T-cell (primary cell): ENCODE results near the gene SSRP1. TPM values are rescaled to one million over a fixed set of nuclear protein-coding genes. Genes with fewer than 3 reads are reported as not detected.
"Not testable (repeated sequence)": the region's sequence is repeated elsewhere in the genome, so short reads cannot be mapped to it uniquely, and the experiment has no call there.

Experiments used
- ATAC-seq, 4 experiments: fragments of 200-7000 bp in 3 of 4; fragments of 150-1000 bp in 1 of 4; cut with Tn5 transposase; replicated peaks in 1 of 4; 1 replicate in 3 of 4; 2 replicates in 1 of 4; pipeline ENCODE4 v1.10.0; 2021; ENCODE audit warnings: moderate library complexity in 3 of 4, mild to moderate bottlenecking in 2 of 4, moderate number of reproducible peaks in 1 of 4
- CTCF ChIA-PET, 2 donors: fragments of 300-600 bp; sonication (Branson Sonifier 250); formaldehyde crosslinking; loops; one replicate each; lab custom pipeline; 2022; ENCODE audit warnings: antibody characterized with exemption in 2 of 2; lab: Charles Lee
- POLR2A ChIA-PET, 2 donors: fragments of 300-600 bp; sonication (Branson Sonifier 250); formaldehyde crosslinking; loops; one replicate each; lab custom pipeline; 2022; ENCODE audit warnings: antibody characterized with exemption in 2 of 2; lab: Charles Lee
- DNase-seq, 35 experiments: peaks; one replicate each; pipeline versions ENCODE4 v3.0.0 to v3.0.0-alpha.2; 2013 to 2023
- H3K27ac ChIP-seq: one replicate; pipeline ENCODE4 v1.5.1; 2013; ENCODE audit warnings: low read length
- H3K27me3 ChIP-seq, 2 experiments: replicated peaks in 1 of 2; 1 replicate in 1 of 2; 2 replicates in 1 of 2; pipeline versions ENCODE4 v1.6.1 to v1.7.0; 2013; ENCODE audit warnings: low read length in 1 of 2, mixed read lengths in 1 of 2; ENCODE audit not compliant: control insufficient read depth in 2 of 2, insufficient read depth in 2 of 2; ENCODE audit errors: extremely low read depth in 1 of 2
- H3K36me3 ChIP-seq, 2 donors: 1 replicate in 1 of 2; 2 replicates in 1 of 2; pipeline versions ENCODE4 v1.6.1 to v1.7.0; 2013; ENCODE audit warnings: low read length in 1 of 2; ENCODE audit not compliant: control insufficient read depth in 2 of 2, insufficient read depth in 1 of 2; ENCODE audit errors: extremely low read depth in 1 of 2
- H3K4me1 ChIP-seq, 2 experiments: 1 replicate in 1 of 2; 2 replicates in 1 of 2; pipeline versions ENCODE4 v1.6.1 to v1.7.0; 2013; ENCODE audit warnings: low read length in 2 of 2, mixed read lengths in 1 of 2; ENCODE audit not compliant: insufficient read depth in 2 of 2, control insufficient read depth in 1 of 2; ENCODE audit errors: extremely low read depth in 1 of 2
- H3K4me3 ChIP-seq, 2 donors: 1 replicate in 1 of 2; 2 replicates in 1 of 2; pipeline versions ENCODE4 v1.5.1 to v1.7.0; 2013; ENCODE audit warnings: mild to moderate bottlenecking in 2 of 2, low read length in 1 of 2, moderate library complexity in 1 of 2; ENCODE audit not compliant: control insufficient read depth in 1 of 2; ENCODE audit errors: extremely low read depth in 1 of 2
- H3K9me3 ChIP-seq: 2 replicates; pipeline ENCODE4 v1.7.0; 2013
- H3K27ac Mint-ChIP-seq, 2 donors: one replicate each; pipeline ENCODE4 v1.8.0; 2020 to 2021; ENCODE audit warnings: mild to moderate bottlenecking in 2 of 2, mixed read lengths in 2 of 2
- H3K27me3 Mint-ChIP-seq, 2 donors: one replicate each; pipeline ENCODE4 v1.8.0; 2021 to 2022; ENCODE audit warnings: mixed read lengths in 2 of 2
- H3K36me3 Mint-ChIP-seq: one replicate; pipeline ENCODE4 v1.8.0; 2021; ENCODE audit warnings: mixed read lengths
- H3K4me1 Mint-ChIP-seq, 3 donors: one replicate each; pipeline ENCODE4 v1.8.0; 2020 to 2022; ENCODE audit warnings: mixed read lengths in 3 of 3, mild to moderate bottlenecking in 1 of 3
- H3K4me3 Mint-ChIP-seq, 3 donors: one replicate each; pipeline ENCODE4 v1.8.0; 2020 to 2022; ENCODE audit warnings: mild to moderate bottlenecking in 3 of 3, mixed read lengths in 3 of 3, moderate library complexity in 3 of 3
- H3K9me3 Mint-ChIP-seq, 3 donors: one replicate each; pipeline ENCODE4 v1.8.0; 2020 to 2022; ENCODE audit warnings: mixed read lengths in 3 of 3
- WGBS: methylation state at CpG from one replicate; pipeline ENCODE4 v1.1.5; 2013; ENCODE audit warnings: missing lambda C conversion rate; ENCODE audit not compliant: insufficient coverage; 5-methylcytosine and 5-hydroxymethylcytosine counted together
- total RNA-seq, 35 experiments: library from RNA in 6 of 35; stranded (reverse) in 6 of 35; fragments of 120-200 nt in 1 of 35; gene quantifications; one replicate each; pipeline versions ENCODE4 v1.2.1 to v1.2.4 and lab custom pipeline; 2013 to 2026

SSRP1 gene
- total RNA-seq, 5 donors from 2014 or later (not counting 1 experiment from before 2014, with no cell fraction given) = 50.2 to 78.1 (median 75.7) TPM

DNA sequence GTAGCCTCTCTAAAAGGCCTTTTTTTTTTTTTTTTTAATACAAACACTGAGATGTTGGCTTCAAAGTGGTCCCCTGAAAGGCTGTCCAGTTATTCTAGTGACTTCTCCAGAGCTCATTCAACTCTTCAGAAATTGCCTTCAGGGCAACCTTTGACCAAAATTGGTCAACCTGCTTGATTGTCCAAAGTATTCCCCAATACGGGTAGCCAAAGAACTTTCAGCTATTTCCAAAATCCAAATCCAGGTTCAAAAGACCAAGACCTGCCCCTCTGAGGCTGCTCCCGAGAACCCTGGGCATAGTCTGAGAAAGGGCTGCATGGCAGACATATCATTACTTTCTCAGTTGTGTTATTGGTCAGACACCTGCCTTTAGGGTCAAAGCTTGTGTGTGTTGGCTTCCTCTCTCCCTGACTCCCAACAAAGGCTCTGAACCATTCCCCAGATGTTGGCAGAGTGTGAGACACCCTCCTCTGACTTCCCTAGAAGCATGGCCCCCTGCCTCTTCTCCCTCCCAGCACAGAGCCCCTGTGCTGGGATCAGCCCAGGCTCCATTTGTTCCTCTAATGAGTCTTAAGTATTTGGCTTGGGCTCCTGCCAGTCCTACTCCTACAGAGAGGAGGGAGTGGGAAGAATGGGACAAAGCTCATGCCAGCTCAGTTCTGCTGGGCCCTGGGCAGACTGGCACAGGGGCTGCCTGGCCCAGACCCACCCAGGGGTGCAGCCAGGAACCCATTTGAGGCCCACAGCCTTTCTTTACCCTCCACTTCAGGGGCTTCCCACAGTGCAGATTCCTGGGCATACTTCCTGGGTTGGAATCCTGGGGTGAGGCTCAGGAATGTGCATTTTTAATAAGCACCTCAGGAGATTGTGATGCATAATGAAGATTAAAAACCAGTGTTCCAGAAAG, 41.2 kb downstream of the SSRP1 start:
- no peak for ATAC-seq
- no peaks in the 10 kb centered on the region for H3K4me1 ChIP-seq

DNA sequence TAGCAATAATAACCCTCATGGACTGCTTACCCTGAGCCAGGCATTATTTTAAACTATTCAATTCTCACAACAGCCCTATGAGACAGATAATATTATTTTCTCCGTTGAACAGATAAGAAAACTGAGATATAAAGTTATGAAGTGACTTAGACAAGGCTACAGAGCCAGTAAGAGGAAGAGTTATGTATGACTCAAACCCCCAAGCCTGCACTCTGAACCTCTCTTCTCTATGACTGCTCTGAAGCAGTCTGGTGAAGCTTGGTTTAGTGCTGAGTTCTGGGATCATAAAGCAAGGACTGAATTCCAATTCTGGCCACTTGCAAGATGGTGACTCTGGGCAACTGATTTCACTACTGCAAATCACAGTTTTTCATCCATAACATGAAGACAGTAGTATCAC, 45.4 kb downstream of the SSRP1 start:
- Mint-ChIP-seq H3K9me3 (no peaks in the 10 kb centered on the region), H3K4me3 (no peak overlapping the region), H3K27me3 (peaks cover 5 to 14% of the 10 kb centered on the region in 2 donors), H3K36me3 (no peaks in the 10 kb centered on the region), H3K4me1 (no peaks in the 10 kb centered on the region), H3K27ac (no peak overlapping the region)
- Histone ChIP-seq H3K9me3 (no peaks in the 10 kb centered on the region), H3K4me3 (no peak overlapping the region), H3K4me1 (no peaks in the 10 kb centered on the region), H3K36me3 (no peaks in the 10 kb centered on the region), H3K27me3 (peaks cover 0 to 13% of the 10 kb centered on the region in 2 experiments), H3K27ac (no peak overlapping the region)
- ChIA-PET POLR2A (no interaction called here), CTCF (no interaction called here)
- ATAC-seq = no peak
- no CpG with 5 or more reads among the region's 1 CpG for WGBS
- DNase-seq = no peak

More for the DNA sequence above, 41.2 kb downstream of the SSRP1 start:
- Mint-ChIP-seq H3K9me3 (peaks cover 0 to 20% (median 7%) of the 10 kb centered on the region in 3 donors), H3K4me1 (no peaks in the 10 kb centered on the region), H3K27ac (no peak overlapping the region), H3K36me3 (peaks cover 24% of the 10 kb centered on the region), H3K4me3 (no peak overlapping the region), H3K27me3 (peaks cover 0 to 4% of the 10 kb centered on the region in 2 donors)
- WGBS = no CpG with 5 or more reads among the region's 2 CpGs
- ChIA-PET CTCF (no interaction called here), POLR2A (no interaction called here)
- Histone ChIP-seq H3K27ac (no peak overlapping the region), H3K27me3 (peaks cover 0 to 5% of the 10 kb centered on the region in 2 experiments), H3K36me3 (peaks cover 3 to 4% of the 10 kb centered on the region in 2 donors), H3K9me3 (no peaks in the 10 kb centered on the region), H3K4me3 (no peak overlapping the region)
- no peak for DNase-seq

- H3K4me3 Mint-ChIP-seq = no peak overlapping the region
- H3K27ac ChIP-seq = no peak overlapping the region
- ChIA-PET POLR2A (no interaction called here), CTCF (no interaction called here)
- WGBS = 17% methylated on average over 8 of the region's 11 CpGs
- H3K4me1 ChIP-seq = no peaks in the 10 kb centered on the region
- H3K9me3 ChIP-seq = no peaks in the 10 kb centered on the region
- DNase-seq = no peak
- H3K36me3 ChIP-seq = no peaks in the 10 kb centered on the region
- H3K27me3 ChIP-seq = peaks cover 0 to 8% of the 10 kb centered on the region in 2 experiments
- ATAC-seq = no peak
- no peak overlapping the region for H3K4me3 ChIP-seq
- no peak overlapping the region for H3K27ac Mint-ChIP-seq
- H3K9me3 Mint-ChIP-seq = no peaks in the 10 kb centered on the region
- H3K4me1 Mint-ChIP-seq = no peaks in the 10 kb centered on the region
- H3K27me3 Mint-ChIP-seq = peaks cover 5 to 14% of the 10 kb centered on the region in 2 donors
- no peaks in the 10 kb centered on the region for H3K36me3 Mint-ChIP-seq
Observed at GRCh38 chr11:57288771-57289579, 46.7 kb downstream of the SSRP1 start.

- no peak overlapping the region for H3K4me3 Mint-ChIP-seq
- 78% methylated on average over 2 of the region's 3 CpGs for WGBS
Observed at GRCh38 chr11:57287884-57288283, 47.8 kb downstream of the SSRP1 start.

GRCh38 chr11:57283231-57283990, 52.3 kb downstream of the SSRP1 start:
- CTCF ChIA-PET = interaction anchor here in 1 of 2 donors (0.6 kb wide), 1 partner anchor 174 kb away, joined by 3 read pairs; no protein-coding TSS in a partner anchor
- POLR2A ChIA-PET = no interaction called here
- no peak overlapping the region for H3K4me3 ChIP-seq
- no peaks in the 10 kb centered on the region for H3K4me1 Mint-ChIP-seq
- no peak overlapping the region for H3K27ac Mint-ChIP-seq
- ATAC-seq (no peak), DNase-seq (no peak)
- H3K4me1 ChIP-seq = no peaks in the 10 kb centered on the region
- no peaks in the 10 kb centered on the region for H3K27me3 ChIP-seq
- H3K27ac ChIP-seq = no peak overlapping the region
- H3K4me3 Mint-ChIP-seq = no peak overlapping the region
- no peaks in the 10 kb centered on the region for H3K36me3 ChIP-seq
- peaks cover 0 to 3% (median 0%) of the 10 kb centered on the region in 3 donors for H3K9me3 Mint-ChIP-seq
- no peaks in the 10 kb centered on the region for H3K36me3 Mint-ChIP-seq
- peaks cover 7 to 9% of the 10 kb centered on the region in 2 donors for H3K27me3 Mint-ChIP-seq
- WGBS = 100% methylated on average over 1 of the region's 2 CpGs
- no peaks in the 10 kb centered on the region for H3K9me3 ChIP-seq

More at GRCh38 chr11:57287884-57288283, 47.8 kb downstream of the SSRP1 start:
- Histone ChIP-seq H3K4me1 (no peaks in the 10 kb centered on the region), H3K4me3 (no peak overlapping the region), H3K27ac (no peak overlapping the region), H3K27me3 (peaks cover 0 to 8% of the 10 kb centered on the region in 2 experiments), H3K36me3 (no peaks in the 10 kb centered on the region), H3K9me3 (no peaks in the 10 kb centered on the region)
- Mint-ChIP-seq H3K27me3 (peaks cover 5 to 14% of the 10 kb centered on the region in 2 donors), H3K9me3 (no peaks in the 10 kb centered on the region), H3K36me3 (no peaks in the 10 kb centered on the region), H3K4me1 (no peaks in the 10 kb centered on the region), H3K27ac (no peak overlapping the region)
- CTCF ChIA-PET = no interaction called here
- POLR2A ChIA-PET = no interaction called here
- DNase-seq (no peak), ATAC-seq (no peak)

DNA sequence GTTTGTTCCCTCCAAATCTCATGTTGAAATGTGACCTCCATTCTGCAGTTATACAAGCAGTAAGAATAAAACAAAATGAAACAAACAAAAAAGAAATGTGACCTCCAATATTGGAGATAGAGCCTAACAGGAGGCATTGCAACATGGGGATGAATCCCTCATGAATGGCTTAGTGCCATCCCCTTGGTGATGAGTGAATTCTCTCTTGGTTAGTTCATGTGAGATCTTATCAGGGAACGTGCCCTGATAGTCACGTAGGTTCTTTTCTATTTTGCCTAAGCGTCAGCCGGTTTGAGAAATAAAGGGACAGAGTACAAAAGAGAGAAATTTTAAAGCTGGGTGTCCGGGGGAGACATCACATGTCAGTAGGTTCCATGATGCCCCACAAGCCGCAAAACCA, 54.1 kb downstream of the SSRP1 start:
- H3K4me3 Mint-ChIP-seq, DNase-seq, H3K27ac Mint-ChIP-seq, H3K4me1 Mint-ChIP-seq, POLR2A ChIA-PET, H3K4me3 ChIP-seq, H3K9me3 ChIP-seq, ATAC-seq, H3K9me3 Mint-ChIP-seq, H3K36me3 Mint-ChIP-seq, CTCF ChIA-PET, H3K27me3 ChIP-seq, H3K4me1 ChIP-seq, H3K27ac ChIP-seq, H3K36me3 ChIP-seq: not testable (repeated sequence)
- peaks cover 13 to 18% of the 10 kb centered on the region in 2 donors for H3K27me3 Mint-ChIP-seq
- 85% methylated on average over 5 of the region's 6 CpGs for WGBS
